ENCODE data around the gene DEPDC7. TPM values are rescaled to one million over a fixed set of nuclear protein-coding genes. Genes with fewer than 3 reads are reported as not detected.

DEPDC7 gene
- total and polyA plus RNA-seq, 9 of the 15 experiments (the other 6 are each of a cell fraction or from before 2014, with no cell fraction given): 5.4 to 19.9 (median 12.0) TPM

- TF ChIP-seq HSF4 (CRISPR knock-in tag; IDR thresholded peaks at IDR 0.05; ENCODE audit: borderline replicate concordance) (no peak), ZC3H4 (CRISPR knock-in tag; IDR thresholded peaks at IDR 0.05; ENCODE audit: borderline replicate concordance) (no peak), THRB (CRISPR knock-in tag; conservative IDR thresholded peaks at IDR 0.05) (no peak), SRSF9 (IDR thresholded peaks at IDR 0.05; ENCODE audit: borderline replicate concordance, low read depth, low read length) (no peak), NBN (IDR thresholded peaks at IDR 0.05; ENCODE audit: low read depth) (no peak), ZNF584 (CRISPR knock-in tag; IDR thresholded peaks at IDR 0.05; ENCODE audit: low read depth) (no peak), BDP1 (IDR thresholded peaks at IDR 0.05; ENCODE audit: insufficient read depth, insufficient read length) (no peak), ZNF263 (CRISPR knock-in tag; IDR thresholded peaks at IDR 0.05; ENCODE audit: borderline replicate concordance) (no peak), ZNF699 (CRISPR knock-in tag; IDR thresholded peaks at IDR 0.05; ENCODE audit: insufficient replicate concordance) (no peak), ZNF324 (CRISPR knock-in tag; IDR thresholded peaks at IDR 0.05) (no peak), ID3 (CRISPR knock-in tag; IDR thresholded peaks at IDR 0.05) (no peak), ID3 (tag; IDR thresholded peaks at IDR 0.05) (no peak), FOXK1 (CRISPR knock-in tag; IDR thresholded peaks at IDR 0.05; ENCODE audit: borderline replicate concordance) (no peak), ZNF75A (CRISPR knock-in tag; IDR thresholded peaks at IDR 0.05) (no peak), MCM7 (IDR thresholded peaks at IDR 0.05) (no peak), KLF13 (tag; IDR thresholded peaks at IDR 0.05; ENCODE audit: borderline replicate concordance, low read depth) (no peak)
- Histone ChIP-seq H2AFZ (ENCODE audit: low read depth, low read length) (no peak overlapping the region), H3K4me1 (replicated peaks in 1 of 2; ENCODE audit: control insufficient read depth in 2 of 2, insufficient read depth in 2 of 2, low read length in 2 of 2) (no peaks in the 10 kb centered on the region; a peak in 1 of 5 replicates), H3K9ac (ENCODE audit: insufficient read depth in 1 of 2, low read depth in 2 of 2, low read length in 2 of 2) (peak overlapping the region in 1 of 2 experiments; percentile 60; a peak in 2 of 4 replicates), H4K20me1 (replicated peaks; ENCODE audit: control insufficient read depth, insufficient read depth, low read length) (no peaks in the 10 kb centered on the region; the same call in 1 of the 2 replicates), H3K36me3 (ENCODE audit: control insufficient read depth, insufficient read depth, low read length) (peaks cover 9% of the 10 kb centered on the region; the same call in 1 of the 3 replicates), H3K4me3 (no peak overlapping the region), H3K4me2 (ENCODE audit: insufficient read depth, low read length) (no peak overlapping the region), H3K79me2 (ENCODE audit: control insufficient read depth, insufficient read depth, low read length) (no peaks in the 10 kb centered on the region), H3K9me1 (ENCODE audit: control insufficient read depth, insufficient read depth, low read length) (peaks cover 4% of the 10 kb centered on the region), H3K9me3 (replicated peaks; ENCODE audit: control insufficient read depth, insufficient read depth, low read depth, low read length) (no peaks in the 10 kb centered on the region), H3K27ac (ENCODE audit: extremely low read depth, low read depth, low read length) (no peak overlapping the region), H3K27me3 (ENCODE audit: control insufficient read depth in 2 of 2, insufficient read depth in 2 of 2, low read length in 2 of 2) (no peaks in the 10 kb centered on the region)
- ATAC-seq (no peak), FAIRE-seq (no peak), DNase-seq (ENCODE audit: extremely low read depth in 1 of 4, low spot score in 3 of 4) (no peak)
- 72% methylated on average over 3 of the region's 3 CpGs for WGBS (ENCODE audit: insufficient coverage, low coverage, missing lambda C conversion rate)
- no TSS peak for BruUV-seq (replicated peaks)
- intact Hi-C loops (cut with micrococcal nuclease) (no loop called here), in situ Hi-C loops (cut with MboI) (no loop called here)
- ChIA-PET POLR2A (interaction anchor here (0.6 kb wide), 1 partner anchor 24 kb away, joined by 3 read pairs; no protein-coding TSS in a partner anchor), CTCF (ENCODE audit: low intra/inter-chr PET ratio) (interaction anchor here (3.9 kb wide), 1 partner anchor 106 kb away, joined by 43 read pairs; no protein-coding TSS in a partner anchor)
Observed at GRCh38 chr11:33067294-33067693, 51.6 kb downstream of the DEPDC7 start.
